Smooth muscle cell of bladder (primary cell): ENCODE results near the gene ARHGAP26. TPM values are rescaled to one million over a fixed set of nuclear protein-coding genes. Genes with fewer than 3 reads are reported as not detected.

Experiments
- total RNA-seq: library from RNA; depleted of rRNA; stranded (reverse); fragments of >200 nt; gene quantifications from 2 replicates; pipeline ENCODE4 v1.2.3, GENCODE V29; 2014

ARHGAP26 gene
- 7.4 and 8.4 TPM in 2 replicates for total RNA-seq

DNA sequence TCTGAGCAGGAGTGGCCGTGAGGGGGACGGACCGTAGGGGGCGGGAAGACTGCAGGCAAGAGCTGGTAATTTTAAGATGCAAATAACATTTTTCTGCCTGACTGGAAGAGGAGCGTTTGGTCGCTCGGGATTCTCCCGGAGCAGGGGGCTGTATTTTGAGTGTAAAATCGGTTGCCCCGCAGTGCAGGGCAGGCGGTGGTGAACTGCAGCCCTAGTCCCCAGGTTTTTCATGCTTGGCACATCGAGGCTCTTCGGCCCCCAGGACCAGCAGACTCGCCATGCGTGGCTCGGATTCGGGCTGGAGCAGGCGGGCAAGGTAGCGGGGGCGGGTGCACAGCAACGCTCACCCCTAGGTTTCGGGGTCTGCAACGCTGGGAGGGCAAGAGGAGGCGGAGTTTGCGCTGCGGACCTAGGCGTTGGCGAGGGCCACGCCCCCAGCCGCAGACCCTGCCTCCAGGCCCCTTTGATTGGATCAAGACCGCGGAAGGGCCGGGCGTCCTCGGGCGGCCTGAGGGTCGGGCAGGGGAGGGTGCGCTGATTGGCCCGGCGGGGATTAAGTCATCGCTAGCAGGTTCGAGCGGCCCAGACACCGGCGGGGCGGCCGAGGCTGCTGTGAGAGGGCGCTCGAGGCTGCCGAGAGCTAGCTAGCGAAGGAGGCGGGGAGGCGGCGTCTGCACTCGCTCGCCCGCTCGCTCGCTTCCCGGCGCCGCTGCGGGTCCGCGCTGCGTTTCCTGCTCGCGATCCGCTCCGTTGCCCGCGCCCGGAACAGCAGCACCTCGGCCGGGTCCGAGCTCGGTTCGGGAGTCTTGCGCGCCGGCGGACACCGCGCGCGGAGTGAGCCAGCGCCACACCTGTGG lies at the start of gene ARHGAP26:
Gene ARHGAP26, plus strand, starts transcription at position 585 of the 857 bp plus-strand sequence. CDS start 385 bp downstream, outside the sequence.

Other genes starting within 250 kb of the ARHGAP26 start
- 0.92 and 1.1 TPM in 2 replicates for gene FGF1, start 84.3 kb upstream of the ARHGAP26 start, total RNA-seq